H1 (cell line): ENCODE results near the gene ELSPBP1. TPM values are rescaled to one million over a fixed set of nuclear protein-coding genes. Genes with fewer than 3 reads are reported as not detected.

Experiments
- CTCF ChIA-PET: fragments of 300-600 bp; sonication (Branson Sonifier 250); formaldehyde crosslinking; loops from one replicate; lab custom pipeline; 2021; ENCODE audit not compliant: partially characterized antibody; lab: Charles Lee
- POLR2A ChIA-PET: fragments of 300-600 bp; sonication (Branson Sonifier 250); formaldehyde crosslinking; loops from one replicate; lab custom pipeline; 2021; ENCODE audit warnings: inconsistent platforms; ENCODE audit not compliant: partially characterized antibody; lab: Charles Lee
- DNase-seq, 2 experiments: peaks; one replicate each; pipeline versions ENCODE4 v3.0.0 to v3.0.0-alpha.2; 2010 to 2022; ENCODE audit warnings: low spot score in 2 of 2, low read depth in 1 of 2, mixed read lengths in 1 of 2
- FAIRE-seq: peaks from 2 replicates; lab custom pipeline; 2011; peaks lifted over from hg19 to GRCh38; lab: Jason Lieb, UNC
- H2AFZ ChIP-seq: 2 replicates; pipeline ENCODE4 v1.8.1; 2012; ENCODE audit warnings: low read length, inconsistent platforms
- H2AK5ac ChIP-seq: 2 replicates; pipeline ENCODE4 v1.6.1; 2013; ENCODE audit warnings: low read depth, low read length
- H2BK120ac ChIP-seq: replicated peaks from 2 replicates; pipeline ENCODE3; 2013; ENCODE audit warnings: low read depth, low read length, inconsistent platforms
- H2BK12ac ChIP-seq: 2 replicates; pipeline ENCODE4 v1.6.1; 2013; ENCODE audit warnings: low read depth, low read length
- H2BK15ac ChIP-seq: 2 replicates; pipeline ENCODE4 v1.6.1; 2013; ENCODE audit warnings: low read length
- H2BK20ac ChIP-seq: 2 replicates; pipeline ENCODE4 v1.6.1; 2013; ENCODE audit warnings: low read length
- H2BK5ac ChIP-seq: 2 replicates; pipeline ENCODE4 v1.6.1; 2013; ENCODE audit warnings: low read depth, low read length
- H3K14ac ChIP-seq: 2 replicates; pipeline ENCODE4 v1.6.1; 2013; ENCODE audit warnings: inconsistent platforms; ENCODE audit not compliant: insufficient read length
- H3K18ac ChIP-seq: 2 replicates; pipeline ENCODE4 v1.6.1; 2013; ENCODE audit warnings: low read length; ENCODE audit errors: extremely low read depth
- H3K23ac ChIP-seq: 2 replicates; pipeline ENCODE4 v1.6.1; 2013; ENCODE audit warnings: inconsistent platforms; ENCODE audit not compliant: insufficient read length
- H3K23me2 ChIP-seq: 2 replicates; pipeline ENCODE4 v1.6.1; 2013; ENCODE audit warnings: low read depth, low read length
- H3K27ac ChIP-seq: 2 replicates; pipeline ENCODE4 v1.6.1; 2011; ENCODE audit warnings: low read depth, low read length, inconsistent platforms
- H3K27me3 ChIP-seq, 4 experiments: replicated peaks in 1 of 4; 1 replicate in 1 of 4; 2 replicates in 3 of 4; pipeline versions ENCODE4 v1.6.1 to v1.8.1; 2011 to 2013; ENCODE audit warnings: low read length in 3 of 4, mild to moderate bottlenecking in 3 of 4, inconsistent platforms in 2 of 4, mixed read lengths in 2 of 4, moderate library complexity in 1 of 4; ENCODE audit not compliant: control insufficient read depth in 3 of 4, insufficient read depth in 3 of 4; ENCODE audit errors: extremely low read depth in 1 of 4
- H3K36me3 ChIP-seq, 4 experiments: 2 replicates each; pipeline versions ENCODE4 v1.6.1 to v1.8.1; 2011 to 2013; ENCODE audit warnings: mild to moderate bottlenecking in 4 of 4, low read length in 3 of 4, moderate library complexity in 2 of 4, control low read depth in 1 of 4, inconsistent platforms in 1 of 4; ENCODE audit not compliant: insufficient read depth in 4 of 4, control insufficient read depth in 2 of 4
- H3K4ac ChIP-seq: replicated peaks from 2 replicates; pipeline ENCODE3; 2013; ENCODE audit warnings: low read length, low read depth, mixed read lengths, inconsistent platforms; ENCODE audit not compliant: insufficient read length
- H3K4me1 ChIP-seq, 4 experiments: replicated peaks in 1 of 4; 1 replicate in 1 of 4; 2 replicates in 3 of 4; pipeline versions ENCODE4 v1.6.1 to v1.8.1; 2011 to 2013; ENCODE audit warnings: low read length in 3 of 4, inconsistent platforms in 2 of 4, mixed read lengths in 1 of 4; ENCODE audit not compliant: insufficient read depth in 4 of 4, control insufficient read depth in 3 of 4
- H3K4me2 ChIP-seq, 2 experiments: 2 replicates each; pipeline versions ENCODE4 v1.6.1 to v1.8.1; 2011 to 2013; ENCODE audit warnings: low read depth in 2 of 2, low read length in 2 of 2, control low read depth in 1 of 2, inconsistent platforms in 1 of 2, mild to moderate bottlenecking in 1 of 2; ENCODE audit not compliant: insufficient read depth in 1 of 2
- H3K4me3 ChIP-seq, 4 experiments: fragments of 200-600, 300-600 bp in 1 of 4; sonication (generic), shearing (Covaris generic), sonication (Bioruptor Twin) in 1 of 4; 2 replicates each; pipeline versions ENCODE4 v1.5.1 to v1.8.1; 2011 to 2016; ENCODE audit warnings: low read length in 4 of 4, low read depth in 3 of 4, control low read depth in 2 of 4, inconsistent platforms in 2 of 4, mild to moderate bottlenecking in 2 of 4, mixed read lengths in 1 of 4, moderate library complexity in 1 of 4; ENCODE audit not compliant: insufficient read depth in 2 of 4; ENCODE audit errors: extremely low read depth in 1 of 4
- H3K56ac ChIP-seq: replicated peaks from 2 replicates; pipeline ENCODE3; 2013; ENCODE audit warnings: low read depth, mild to moderate bottlenecking, mixed read lengths, low read length, inconsistent platforms; ENCODE audit not compliant: insufficient read length
- H3K79me1 ChIP-seq: 2 replicates; pipeline ENCODE4 v1.6.1; 2013; ENCODE audit warnings: low read depth, low read length, control low read depth
- H3K79me2 ChIP-seq, 2 experiments: 2 replicates each; pipeline versions ENCODE4 v1.6.1 to v1.8.1; 2012 to 2013; ENCODE audit warnings: low read length in 2 of 2, mild to moderate bottlenecking in 2 of 2, inconsistent platforms in 1 of 2; ENCODE audit not compliant: insufficient read depth in 2 of 2, control insufficient read depth in 1 of 2
- H3K9ac ChIP-seq, 4 experiments: replicated peaks in 1 of 4; 1 replicate in 1 of 4; 2 replicates in 3 of 4; pipeline versions ENCODE4 v1.6.1 to v1.8.1; 2011 to 2013; ENCODE audit warnings: low read depth in 3 of 4, low read length in 3 of 4, control low read depth in 2 of 4, mild to moderate bottlenecking in 2 of 4, moderate library complexity in 2 of 4, inconsistent platforms in 1 of 4; ENCODE audit errors: extremely low read depth in 1 of 4
- H3K9me3 ChIP-seq, 2 experiments: 2 replicates each; pipeline versions ENCODE4 v1.6.1 to v1.8.1; 2012 to 2013; ENCODE audit warnings: mild to moderate bottlenecking in 2 of 2, moderate library complexity in 2 of 2, control low read depth in 1 of 2, inconsistent platforms in 1 of 2, low read depth in 1 of 2, low read length in 1 of 2, mixed read lengths in 1 of 2; ENCODE audit not compliant: insufficient read depth in 2 of 2
- H4K20me1 ChIP-seq, 2 experiments: replicated peaks in 1 of 2; 2 replicates each; pipeline versions ENCODE3 to v1.8.1; 2011 to 2013; ENCODE audit warnings: inconsistent platforms in 2 of 2, low read length in 2 of 2, mild to moderate bottlenecking in 1 of 2; ENCODE audit not compliant: insufficient read depth in 2 of 2, control insufficient read depth in 1 of 2
- H4K5ac ChIP-seq: 2 replicates; pipeline ENCODE4 v1.6.1; 2013; ENCODE audit warnings: low read length, low read depth, mixed read lengths, inconsistent platforms; ENCODE audit not compliant: insufficient read length
- H4K8ac ChIP-seq: 2 replicates; pipeline ENCODE4 v1.8.0; 2013; ENCODE audit warnings: mild to moderate bottlenecking, moderate library complexity, low read length, inconsistent platforms; ENCODE audit not compliant: insufficient read depth; ENCODE audit errors: extremely low read depth
- H4K91ac ChIP-seq: replicated peaks from 2 replicates; pipeline ENCODE3; 2013; ENCODE audit warnings: low read length, mixed read lengths, inconsistent platforms; ENCODE audit not compliant: insufficient read length
- FOSL1 ChIP-seq: IDR thresholded peaks from 2 replicates; pipeline ENCODE4 v1.6.1; 2011; ENCODE audit warnings: mild to moderate bottlenecking, low read depth, low read length, moderate library complexity; ENCODE audit not compliant: insufficient read depth
- JUN ChIP-seq: IDR thresholded peaks from 2 replicates; pipeline ENCODE4 v1.6.1; 2011; ENCODE audit warnings: low read depth, mild to moderate bottlenecking, improper control_type of control experiment, low read length
- SIRT6 ChIP-seq: IDR thresholded peaks from one replicate; pipeline ENCODE4 v1.7.1; 2012; ENCODE audit warnings: low read length, inconsistent platforms
- WGBS, 2 experiments: shearing (Covaris generic) in 1 of 2; methylation state at CpG; one replicate each; pipeline versions ENCODE4 v1.1.6 to v1.1.7; 2013 to 2015; ENCODE audit warnings: low lambda C conversion rate in 2 of 2, mixed read lengths in 2 of 2, inconsistent platforms in 1 of 2, low coverage in 1 of 2, missing lambda C conversion rate in 1 of 2; ENCODE audit not compliant: insufficient replicate concordance in 2 of 2, insufficient coverage in 1 of 2, insufficient read length in 1 of 2; ENCODE audit errors: extremely low coverage in 1 of 2, missing lambda C conversion rate in 1 of 2; 5-methylcytosine and 5-hydroxymethylcytosine counted together
- polyA plus RNA-seq, 7 experiments: library from polyadenylated mRNA; depleted of rRNA in 3 of 7; stranded (reverse) in 5 of 7; unstranded in 2 of 7; fragments of >200 nt in 5 of 7; fragments of 200-250 nt in 2 of 7; gene quantifications; 1 replicate in 5 of 7; 2 replicates in 1 of 7; 4 replicates in 1 of 7; pipeline versions ENCODE4 v1.2.1 to v1.2.3, GENCODE V29; 2011 to 2013; ENCODE audit warnings: missing spikeins in 2 of 7, mixed read lengths in 2 of 7
- total RNA-seq: library from RNA; stranded (reverse); fragmentation: NEBNext Ultra II Directional; extraction: Animal tissue kit (Norgen Biotek cat#: 25700); gene quantifications from 2 replicates; pipeline ENCODE4 v1.2.1, GENCODE V29; 2021

Gene ELSPBP1
- total and polyA plus RNA-seq, 2 of the 8 experiments (the other 6 are each of a cell fraction or from before 2014, with no cell fraction given) = not detected

DNA sequence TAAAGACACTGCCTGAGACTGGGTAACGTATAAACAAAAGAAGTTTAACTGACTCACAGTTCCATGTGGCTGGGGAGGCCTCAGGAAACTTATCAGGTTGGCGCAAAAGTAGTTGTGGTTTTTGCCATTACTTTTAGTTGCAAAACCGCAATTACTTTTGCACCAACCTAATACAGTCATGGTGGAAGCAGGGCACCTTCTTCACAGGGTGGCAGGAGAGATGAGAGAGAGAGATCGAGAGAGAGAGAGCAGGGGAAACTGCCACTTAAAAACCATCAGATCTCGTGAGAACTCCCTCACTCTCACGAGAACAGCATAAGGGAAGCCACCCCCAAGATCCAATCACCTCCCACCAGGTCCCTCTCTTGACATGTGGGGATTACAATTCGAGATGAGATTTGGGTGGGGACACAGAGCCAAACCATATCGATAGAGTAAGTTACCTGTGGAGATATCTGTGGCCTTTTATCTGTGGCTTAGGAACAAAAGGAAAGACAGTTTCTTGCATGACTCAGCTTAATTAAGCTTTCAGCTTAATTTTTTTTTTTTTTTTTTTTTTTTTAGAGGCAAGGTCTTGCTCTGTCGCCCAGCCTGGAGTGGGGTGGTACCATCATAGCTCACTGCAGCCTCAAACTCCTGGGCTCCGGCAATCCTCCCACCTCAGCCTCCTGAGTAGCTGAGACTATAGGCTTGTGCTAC, 57.1 kb downstream of the ELSPBP1 start:
- no peak overlapping the region for H4K91ac ChIP-seq
- no peaks in the 10 kb centered on the region for H3K9me3 ChIP-seq
- H3K18ac ChIP-seq = no peak overlapping the region
- no peak overlapping the region for H3K9ac ChIP-seq
- H3K56ac ChIP-seq = no peak overlapping the region
- WGBS, 2 experiments = 81% methylated on average over 10 of the region's 10 CpGs; no CpG with 5 or more reads in 1 of the 2 experiments
- no peak for FAIRE-seq
- POLR2A ChIA-PET = interaction anchor here (0.6 kb wide), 1 partner anchor 286 kb away, joined by 3 read pairs; no protein-coding TSS in a partner anchor
- no peak overlapping the region for H4K8ac ChIP-seq
- H3K4me1 ChIP-seq = no peaks in the 10 kb centered on the region
- H3K4me3 ChIP-seq = no peak overlapping the region
- H3K79me1 ChIP-seq = no peaks in the 10 kb centered on the region
- TF ChIP-seq SIRT6 (no peak), FOSL1 (no peak), JUN (no peak)
- no peaks in the 10 kb centered on the region for H4K20me1 ChIP-seq
- no peak overlapping the region for H3K4ac ChIP-seq
- H3K79me2 ChIP-seq = no peaks in the 10 kb centered on the region
- CTCF ChIA-PET = interaction anchor here (1.6 kb wide), 1 partner anchor 20 kb away, joined by 4 read pairs; no protein-coding TSS in a partner anchor
- no peak overlapping the region for H2BK12ac ChIP-seq
- no peak overlapping the region for H2BK15ac ChIP-seq
- no peak overlapping the region for H2AFZ ChIP-seq
- no peak overlapping the region for H3K27ac ChIP-seq
- H2AK5ac ChIP-seq = no peak overlapping the region
- no peak overlapping the region for H3K14ac ChIP-seq
- H2BK5ac ChIP-seq = no peak overlapping the region
- no peak for DNase-seq
- no peaks in the 10 kb centered on the region; a peak in 2 of 8 replicates for H3K36me3 ChIP-seq
- H3K4me2 ChIP-seq = no peak overlapping the region
- H2BK20ac ChIP-seq = no peak overlapping the region
- no peaks in the 10 kb centered on the region for H3K27me3 ChIP-seq
- H2BK120ac ChIP-seq = no peak overlapping the region
- no peaks in the 10 kb centered on the region; the same call in 1 of the 2 replicates for H3K23me2 ChIP-seq
- H4K5ac ChIP-seq = no peak overlapping the region
- no peak overlapping the region for H3K23ac ChIP-seq
